Transverse colon (tissue), 4 donors: ENCODE measurements around the gene ACTRT3. TPM values are rescaled to one million over a fixed set of nuclear protein-coding genes. Genes with fewer than 3 reads are reported as not detected.

ENCODE experiments used
- DNase-seq: peaks from one replicate; pipeline ENCODE4 v3.0.0-alpha.2; 2019
- H3K27ac ChIP-seq, 4 donors: fragments of 200-600 bp; sonication (generic); 2 replicates each; pipeline ENCODE4 v1.5.1; 2016 to 2018; ENCODE audit warnings: inconsistent platforms in 4 of 4
- H3K27me3 ChIP-seq: fragments of 200-600 bp; sonication (generic); 2 replicates; pipeline ENCODE4 v1.5.1; 2017; ENCODE audit warnings: inconsistent platforms
- H3K36me3 ChIP-seq, 4 donors: fragments of 200-600 bp; sonication (generic); 2 replicates each; pipeline ENCODE4 v1.5.1; 2017 to 2019; ENCODE audit warnings: inconsistent platforms in 4 of 4
- H3K4me1 ChIP-seq, 4 donors: fragments of 200-600 bp; sonication (generic); 2 replicates each; pipeline ENCODE4 v1.5.1; 2017 to 2020; ENCODE audit warnings: inconsistent platforms in 4 of 4
- H3K4me3 ChIP-seq, 4 donors: fragments of 200-600 bp; sonication (generic); 1 replicate in 1 of 4; 2 replicates in 3 of 4; pipeline versions ENCODE4 v1.5.1 to v1.6.1; 2017 to 2019; ENCODE audit warnings: inconsistent platforms in 4 of 4
- H3K9me3 ChIP-seq, 2 donors: fragments of 200-600 bp; sonication (generic); 2 replicates each; pipeline ENCODE4 v1.5.1; 2017 to 2019; ENCODE audit warnings: inconsistent platforms in 2 of 2
- EP300 ChIP-seq: sonication (generic); formaldehyde crosslinking; IDR thresholded peaks from one replicate; pipeline ENCODE4 v1.6.1; 2017; ENCODE audit warnings: antibody characterized with exemption, low read depth
- POLR2A ChIP-seq: fragments of 450-650 bp; IDR thresholded peaks from one replicate; pipeline ENCODE4 v1.6.1; 2016; ENCODE audit warnings: antibody characterized with exemption, mild to moderate bottlenecking, moderate library complexity
- POLR2AphosphoS5 ChIP-seq, 3 donors: sonication (generic); formaldehyde crosslinking; IDR thresholded peaks; one replicate each; pipeline ENCODE4 v1.6.1; 2016; ENCODE audit warnings: antibody characterized with exemption in 3 of 3
- WGBS, 2 donors: methylation state at CpG; one replicate each; pipeline ENCODE4 v1.1.5; 2018; ENCODE audit warnings: low coverage in 1 of 2; 5-methylcytosine and 5-hydroxymethylcytosine counted together
- in situ Hi-C, 4 donors: fragments of 200-750 bp; cut with MboI; loops; one replicate each; pipeline versions ENCODE4 v1.15.0 to v1.15.1; 2017; ENCODE audit warnings: low sequenced_read_pairs in 3 of 4, low pct_ligation_motif_present in 1 of 4, low pct_unique_long_range_greater_than_20kb in 1 of 4
- intact Hi-C: fragments of 100-400 bp; cut with DNase I; formaldehyde crosslinking; loops from one replicate; pipeline ENCODE4 v1.15.1; 2023; ENCODE audit warnings: low total_unique reads
- total RNA-seq, 4 donors: library from RNA; depleted of rRNA; stranded (reverse); fragments of >200 nt; gene quantifications; one replicate each; pipeline ENCODE4 v1.1.0, GENCODE V29; 2016
- TF ChIP-seq, protein P1 (sequence below), 5 experiments: fragments of 200-600 bp in 3 of 5; fragments of 450-650 bp in 2 of 5; sonication (generic) in 3 of 5; IDR thresholded peaks; 1 replicate in 2 of 5; 2 replicates in 3 of 5; pipeline ENCODE4 v1.5.1; 2016 to 2017; ENCODE audit warnings: antibody characterized with exemption in 5 of 5, inconsistent platforms in 3 of 5, mild to moderate bottlenecking in 2 of 5, moderate library complexity in 1 of 5

ACTRT3 gene
- total RNA-seq, 4 donors from 2014 or later, result 0.96 to 2.1 TPM; not detected in 2

DNA sequence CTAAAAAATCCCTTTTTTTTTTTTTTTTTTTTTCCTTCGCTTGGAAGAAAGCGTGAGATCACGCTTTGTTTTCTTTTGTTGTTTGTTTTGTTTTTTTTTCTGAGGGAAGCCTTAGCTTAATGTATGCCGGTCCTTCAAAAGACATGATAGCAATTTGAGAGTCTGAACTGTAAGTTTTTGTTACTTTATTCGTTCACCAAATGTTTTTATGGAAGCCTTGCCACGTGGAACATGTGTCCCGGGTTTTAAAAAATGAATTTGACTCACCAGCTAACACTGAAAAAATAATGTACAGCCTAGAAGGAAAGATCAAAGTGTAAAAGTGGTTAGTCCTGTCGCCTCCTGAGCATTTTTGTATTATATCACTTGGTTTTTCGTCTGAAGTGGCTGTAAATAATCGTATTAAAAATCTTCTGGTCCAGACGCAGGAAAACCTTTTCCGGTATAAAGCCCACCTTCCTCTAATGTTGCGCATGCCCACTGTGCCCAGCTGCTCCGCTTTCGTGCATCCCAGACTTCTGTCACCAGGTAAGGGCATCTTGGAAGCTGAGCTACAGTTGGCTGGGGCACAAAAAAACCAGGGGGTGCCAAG is 3.0 kb upstream of the ACTRT3 start:
- peak overlapping the region; percentile 58 to 92 (median 86) for H3K4me3 ChIP-seq
- H3K27ac ChIP-seq, result peak overlapping the region; percentile 98 to 100 (median 99)
- intact Hi-C loops, result loop anchor here (10.0 kb wide), 1 partner anchor 192 kb away; the partner anchor contains the start of gene SEC62
- H3K9me3 ChIP-seq, result no peaks in the 10 kb centered on the region
- H3K4me1 ChIP-seq, result peaks cover 12 to 39% (median 22%) of the 10 kb centered on the region in 4 donors
- peaks cover 0 to 21% (median 0%) of the 10 kb centered on the region in 4 donors for H3K36me3 ChIP-seq
- in situ Hi-C loops, result no loop called here
- TF ChIP-seq POLR2AphosphoS5 (IDR thresholded peaks at IDR 0.05), result no peak
- TF ChIP-seq POLR2A, result no peak
- TF ChIP-seq, protein P1, sequence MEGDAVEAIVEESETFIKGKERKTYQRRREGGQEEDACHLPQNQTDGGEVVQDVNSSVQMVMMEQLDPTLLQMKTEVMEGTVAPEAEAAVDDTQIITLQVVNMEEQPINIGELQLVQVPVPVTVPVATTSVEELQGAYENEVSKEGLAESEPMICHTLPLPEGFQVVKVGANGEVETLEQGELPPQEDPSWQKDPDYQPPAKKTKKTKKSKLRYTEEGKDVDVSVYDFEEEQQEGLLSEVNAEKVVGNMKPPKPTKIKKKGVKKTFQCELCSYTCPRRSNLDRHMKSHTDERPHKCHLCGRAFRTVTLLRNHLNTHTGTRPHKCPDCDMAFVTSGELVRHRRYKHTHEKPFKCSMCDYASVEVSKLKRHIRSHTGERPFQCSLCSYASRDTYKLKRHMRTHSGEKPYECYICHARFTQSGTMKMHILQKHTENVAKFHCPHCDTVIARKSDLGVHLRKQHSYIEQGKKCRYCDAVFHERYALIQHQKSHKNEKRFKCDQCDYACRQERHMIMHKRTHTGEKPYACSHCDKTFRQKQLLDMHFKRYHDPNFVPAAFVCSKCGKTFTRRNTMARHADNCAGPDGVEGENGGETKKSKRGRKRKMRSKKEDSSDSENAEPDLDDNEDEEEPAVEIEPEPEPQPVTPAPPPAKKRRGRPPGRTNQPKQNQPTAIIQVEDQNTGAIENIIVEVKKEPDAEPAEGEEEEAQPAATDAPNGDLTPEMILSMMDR (IDR thresholded peaks at IDR 0.05), result no peak
- TF ChIP-seq EP300, result no peak
- H3K27me3 ChIP-seq, result no peaks in the 10 kb centered on the region
- DNase-seq, result peak; percentile 78
- WGBS, 2 donors, result 0 to 1% methylated on average over 14 to 15 of the region's 15 CpGs

DNA sequence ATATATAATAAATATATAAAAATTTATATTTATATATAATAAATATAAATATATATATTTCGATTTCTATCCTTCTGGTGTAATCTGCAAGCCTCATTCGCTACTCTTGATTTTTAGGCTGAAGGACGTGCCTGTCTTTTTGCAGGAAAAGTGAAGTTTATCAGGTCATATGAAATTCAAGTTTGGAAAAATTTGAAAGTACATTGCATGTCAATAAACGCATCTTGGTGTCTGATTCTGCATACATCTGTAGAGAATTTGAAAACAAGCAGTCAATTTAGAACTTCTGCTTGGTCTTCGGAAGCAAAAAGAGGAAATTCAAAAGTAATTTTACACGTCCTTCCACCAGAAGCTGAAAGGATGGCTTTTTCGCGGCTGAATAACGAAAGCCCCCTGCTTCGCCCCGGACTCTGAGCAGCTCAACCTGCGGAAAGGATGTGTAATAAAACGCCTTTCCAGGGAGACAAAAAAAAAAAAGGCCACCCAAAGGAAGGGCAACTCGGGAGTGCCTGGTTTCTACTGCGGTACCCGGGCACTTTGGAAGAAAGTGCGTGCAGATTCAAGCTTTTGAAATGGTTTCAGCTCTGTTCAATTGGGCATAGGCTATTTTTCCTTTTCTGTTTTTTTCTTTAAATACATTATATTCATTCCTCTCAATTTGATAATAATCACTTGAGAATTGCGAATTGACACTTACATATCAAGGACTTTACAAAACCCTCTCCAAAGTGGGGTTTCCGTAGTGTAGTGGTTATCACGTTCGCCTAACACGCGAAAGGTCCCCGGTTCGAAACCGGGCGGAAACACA is 2.3 kb upstream of the ACTRT3 start:
- Histone ChIP-seq H3K9me3 (no peaks in the 10 kb centered on the region), H3K4me3 (peak overlapping the region; percentile 42 to 92 (median 71)), H3K27me3 (no peaks in the 10 kb centered on the region), H3K27ac (peak overlapping the region; percentile 98 to 100 (median 99)), H3K4me1 (peaks cover 12 to 35% (median 22%) of the 10 kb centered on the region in 4 donors), H3K36me3 (peaks cover 0 to 14% (median 0%) of the 10 kb centered on the region in 4 donors)
- intact Hi-C loops, result loop anchor here (10.0 kb wide), 1 partner anchor 193 kb away; the partner anchor contains the start of gene SEC62
- 1% methylated on average over 25 to 27 of the region's 27 CpGs for WGBS, 2 donors
- in situ Hi-C loops, result no loop called here
- peak; percentile 48 for DNase-seq
- TF ChIP-seq POLR2A (no peak), POLR2AphosphoS5 (IDR thresholded peaks at IDR 0.05) (no peak), EP300 (no peak)
- TF ChIP-seq, protein P1 (IDR thresholded peaks at IDR 0.05), result no peak

GRCh38 chr3:169764882-169765612 is 4.3 kb downstream of the ACTRT3 start, which contains the start of gene TERC:
TERC (minus strand) TSS chr3:169765060.
- intact Hi-C loops, result no loop called here
- Histone ChIP-seq H3K27me3 (no peaks in the 10 kb centered on the region), H3K4me1 (peaks cover 0 to 10% (median 0%) of the 10 kb centered on the region in 4 donors), H3K27ac (peak within 1 kb of the TSS; percentile 95 to 99 (median 96)), H3K9me3 (no peaks in the 10 kb centered on the region), H3K36me3 (no peaks in the 10 kb centered on the region), H3K4me3 (peak within 1 kb of the TSS; percentile 51 to 84 (median 66))
- no peak for TF ChIP-seq EP300
- peak; percentile 99 for TF ChIP-seq POLR2A
- TF ChIP-seq POLR2AphosphoS5 (IDR thresholded peaks at IDR 0.05), result peak; percentile 97 to 99 (median 98)
- TF ChIP-seq, protein P1 (IDR thresholded peaks at IDR 0.05), result peak in 1 of 5 experiments; percentile 6
- 9% methylated on average over 41 of the region's 42 CpGs; no CpG with 5 or more reads in 1 of the 2 donors for whole genome bisulfite sequencing, 2 donors
- DNase-seq, result peak; percentile 95
- in situ Hi-C loops, result no loop called here
